GM12892 (cell line): ENCODE results near the gene CLDN9.

Source experiments
- POLR2A ChIP-seq: IDR thresholded peaks from 2 replicates; pipeline ENCODE4 v1.6.1; 2011; ENCODE audit warnings: low read depth, low read length, control low read depth
- POLR2AphosphoS5 ChIP-seq: IDR thresholded peaks from 2 replicates; pipeline ENCODE4 v1.6.1; 2011; ENCODE audit warnings: low read depth, low read length, control low read depth
- TAF1 ChIP-seq: IDR thresholded peaks from 2 replicates; pipeline ENCODE4 v1.6.1; 2011; ENCODE audit warnings: low read depth, mild to moderate bottlenecking, control low read depth, low read length, borderline replicate concordance

DNA sequence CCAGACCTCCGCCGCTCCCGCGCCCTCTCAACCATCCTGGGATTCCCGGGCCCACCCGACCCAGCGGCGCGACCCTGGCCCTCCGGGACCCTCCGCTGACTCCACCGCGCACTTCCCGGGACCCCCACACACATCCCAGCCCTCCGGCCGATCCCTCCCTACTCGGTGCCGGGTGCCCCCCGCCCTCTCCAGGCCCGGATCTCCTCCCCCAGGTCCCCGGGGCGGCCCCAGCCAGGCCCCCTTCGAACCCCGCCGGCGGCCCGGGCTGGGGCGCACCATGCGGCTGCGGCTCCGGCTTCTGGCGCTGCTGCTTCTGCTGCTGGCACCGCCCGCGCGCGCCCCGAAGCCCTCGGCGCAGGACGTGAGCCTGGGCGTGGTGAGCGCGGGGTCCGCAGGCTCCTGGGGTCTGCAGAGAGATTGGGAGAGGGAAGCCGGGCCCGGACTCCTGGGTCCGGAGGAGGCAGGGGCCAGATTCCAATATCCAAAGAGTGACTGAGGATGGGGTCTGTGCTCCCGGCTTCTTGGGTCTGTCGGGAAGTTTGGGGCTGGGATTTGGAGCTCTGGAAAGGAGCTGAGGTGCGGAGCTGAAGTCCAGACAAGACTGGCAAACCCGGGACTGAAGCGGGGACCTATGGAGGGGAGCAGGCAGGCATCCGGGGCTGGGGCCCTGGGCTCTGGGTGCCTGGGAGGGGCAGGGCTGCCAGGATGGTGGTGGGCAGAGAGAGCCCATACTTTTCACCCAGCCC lies 34.1 kb downstream of the CLDN9 start:
- no peak for TF ChIP-seq TAF1
- no peak for TF ChIP-seq POLR2A
- no peak for TF ChIP-seq POLR2AphosphoS5
